GM12878 (cell line): ENCODE data around the gene CTSS. TPM values are rescaled to one million over a fixed set of nuclear protein-coding genes. Genes with fewer than 3 reads are reported as not detected.
A peak's percentile ranks its signal among the peaks of the same experiment; 100 is the strongest.

Experiments
- BACH1 ChIP-seq: fragments of 450-650 bp; IDR thresholded peaks from 2 replicates; pipeline ENCODE4 v1.6.1; 2017; ENCODE audit warnings: mild to moderate bottlenecking, borderline replicate concordance
- BCLAF1 ChIP-seq: fragments of 450-650 bp; IDR thresholded peaks from 2 replicates; pipeline ENCODE4 v1.6.1; 2017; ENCODE audit warnings: antibody characterized with exemption, mild to moderate bottlenecking, moderate library complexity
- BHLHE40 ChIP-seq, 2 experiments: fragments of 450-650 bp in 1 of 2; IDR thresholded peaks; 2 replicates each; pipeline ENCODE4 v1.6.1; 2011 to 2017; ENCODE audit warnings: low read depth in 2 of 2, borderline replicate concordance in 1 of 2, improper control_type of control experiment in 1 of 2, low read length in 1 of 2, mild to moderate bottlenecking in 1 of 2
- CEBPB ChIP-seq, 2 experiments: fragments of 150-350 bp in 1 of 2; IDR thresholded peaks; 2 replicates each; pipeline ENCODE4 v1.6.1; 2012 to 2014; ENCODE audit warnings: low read depth in 2 of 2, low read length in 2 of 2, borderline replicate concordance in 1 of 2, inconsistent platforms in 1 of 2
- CHD4 ChIP-seq: fragments of 200-600 bp; sonication (generic); IDR thresholded peaks from 2 replicates; pipeline ENCODE4 v1.6.1; 2016; ENCODE audit warnings: mild to moderate bottlenecking
- DPF2 ChIP-seq: fragments of 450-650 bp; IDR thresholded peaks from 2 replicates; pipeline ENCODE4 v1.6.1; 2017; ENCODE audit warnings: mild to moderate bottlenecking
- FOS ChIP-seq: IDR thresholded peaks from 3 replicates; pipeline ENCODE4 v1.6.1; 2011; ENCODE audit warnings: borderline replicate concordance; ENCODE audit not compliant: insufficient read length; ENCODE audit errors: extremely low read depth
- FOXM1 ChIP-seq: IDR thresholded peaks from 2 replicates; pipeline ENCODE4 v1.6.1; 2012; ENCODE audit warnings: low read depth, mild to moderate bottlenecking, inconsistent platforms, low read length, moderate library complexity
- HCFC1 ChIP-seq: fragments of 150-350 bp; IDR thresholded peaks from 2 replicates; pipeline ENCODE4 v1.6.1; 2014; ENCODE audit warnings: low read length
- KAT2A ChIP-seq: conservative IDR thresholded peaks from 2 replicates; pipeline ENCODE4 v1.6.1; 2011; ENCODE audit warnings: low read depth, low read length; ENCODE audit not compliant: control insufficient read depth
- KDM1A ChIP-seq: fragments of 200-600 bp; sonication (generic); IDR thresholded peaks from 2 replicates; pipeline ENCODE4 v1.6.1; 2016; ENCODE audit warnings: borderline replicate concordance
- NFXL1 ChIP-seq: fragments of 450-650 bp; IDR thresholded peaks from 2 replicates; pipeline ENCODE4 v1.6.1; 2017; ENCODE audit warnings: antibody characterized with exemption, mild to moderate bottlenecking, borderline replicate concordance
- NKRF ChIP-seq: fragments of 450-650 bp; conservative IDR thresholded peaks from 2 replicates; pipeline ENCODE4 v1.6.1; 2017; ENCODE audit warnings: mild to moderate bottlenecking, moderate library complexity
- POLR2A ChIP-seq: IDR thresholded peaks from 2 replicates; pipeline ENCODE4 v1.6.1; 2011; ENCODE audit warnings: low read depth, mild to moderate bottlenecking, low read length
- POLR2AphosphoS5 ChIP-seq: IDR thresholded peaks from 2 replicates; pipeline ENCODE4 v1.6.1; 2011; ENCODE audit warnings: mild to moderate bottlenecking, low read length, inconsistent platforms
- POU2F2 ChIP-seq: IDR thresholded peaks from 3 replicates; pipeline ENCODE4 v1.6.1; 2011; ENCODE audit warnings: low read depth, mild to moderate bottlenecking, low read length, borderline replicate concordance
- RB1 ChIP-seq: fragments of 450-650 bp; formaldehyde crosslinking; IDR thresholded peaks from 2 replicates; pipeline ENCODE4 v1.6.1; 2017; ENCODE audit warnings: mild to moderate bottlenecking, borderline replicate concordance
- RELB ChIP-seq: fragments of 450-650 bp; IDR thresholded peaks from 2 replicates; pipeline ENCODE4 v1.6.1; 2017; ENCODE audit warnings: low read depth, mild to moderate bottlenecking, moderate library complexity
- SP1 ChIP-seq: IDR thresholded peaks from one replicate; pipeline ENCODE4 v1.6.1; 2011; ENCODE audit warnings: low read depth, low read length
- ZNF384 ChIP-seq: IDR thresholded peaks from 2 replicates; pipeline ENCODE4 v1.6.1; 2012; ENCODE audit warnings: low read depth, mild to moderate bottlenecking, low read length, improper control_type of control experiment, borderline replicate concordance
- ZNF622 ChIP-seq: fragments of 450-650 bp; IDR thresholded peaks from 2 replicates; pipeline ENCODE4 v1.6.1; 2017; ENCODE audit warnings: mild to moderate bottlenecking, inconsistent platforms
- polyA plus RNA-seq, 11 experiments: library from polyadenylated mRNA; depleted of rRNA in 4 of 11; unstranded in 6 of 11; stranded (reverse) in 5 of 11; fragments of >200 nt; fragmentation: Nextera tagmentation in 4 of 11; fragmentation: Illumina TruSeq in 1 of 11; extraction: Ambion mirVana in 4 of 11; extraction: Trizol in 1 of 11; gene quantifications; 1 replicate in 1 of 11; 2 replicates in 10 of 11; pipeline versions ENCODE4 v1.2.1 to v1.2.3, GENCODE V29; 2011 to 2016; ENCODE audit warnings: inconsistent platforms in 2 of 11, missing spikeins in 2 of 11, low read depth in 1 of 11
- total RNA-seq, 4 experiments: library from RNA; depleted of rRNA in 3 of 4; stranded (reverse); fragments of >200 nt in 3 of 4; fragmentation: Illumina TruSeq in 1 of 4; extraction: Trizol in 1 of 4; gene quantifications; 2 replicates each; pipeline versions ENCODE4 v1.2.1 to v1.2.3, GENCODE V29; 2013 to 2021

The CTSS gene
- total and polyA plus RNA-seq, 10 of the 15 experiments (the other 5 are each of a cell fraction or from before 2014, with no cell fraction given): 32.8 to 174 (median 60.9) TPM

GRCh38 chr1:150696995-150697927 lies 68.3 kb downstream of the CTSS start, which contains the start of gene GOLPH3L (continued):
- peak; percentile 68 for TF ChIP-seq NKRF
- no peak for TF ChIP-seq BCLAF1
- no peak; the same call in 2 of the 3 replicates for TF ChIP-seq POU2F2
- TF ChIP-seq NFXL1: no peak
- TF ChIP-seq BACH1: no peak
- no peak for TF ChIP-seq CEBPB (IDR thresholded peaks at IDR 0.05; ENCODE audit: borderline replicate concordance in 1 of 2, low read depth in 2 of 2, low read length in 2 of 2)
- peak; percentile 97 for TF ChIP-seq SP1
- TF ChIP-seq RB1: 0 out of 2 replicates have a peak, but pooled peaks have one; percentile 19
- TF ChIP-seq BHLHE40 (IDR thresholded peaks at IDR 0.05; ENCODE audit: borderline replicate concordance in 1 of 2, low read depth in 2 of 2, low read length in 1 of 2): no peak; a peak in 1 of 4 replicates
- TF ChIP-seq FOS: peak; percentile 74
- TF ChIP-seq RELB: peak; percentile 34; the same call in 1 of the 2 replicates
- no peak for TF ChIP-seq FOXM1
- TF ChIP-seq ZNF384: no peak
- TF ChIP-seq ZNF622: peak; percentile 77
- TF ChIP-seq DPF2: peak; percentile 91
- no peak for TF ChIP-seq POLR2AphosphoS5
- TF ChIP-seq CHD4: no peak
- TF ChIP-seq KDM1A: no peak
- peak; percentile 36; the same call in 1 of the 2 replicates for TF ChIP-seq POLR2A
- TF ChIP-seq KAT2A: no peak
- no peak for TF ChIP-seq HCFC1
